Activated T-cell treated with anti-CD3 and anti-CD28 coated beads, Interleukin-2, amount 50 U/mL, for 72 hours (primary cell): ENCODE measurements around the gene RIN3. TPM values are rescaled to one million over a fixed set of nuclear protein-coding genes. Genes with fewer than 3 reads are reported as not detected.

Experiments used
- ATAC-seq, 2 donors: fragments of 150-1000 bp; cut with Tn5 transposase; replicated peaks in 1 of 2; 2 replicates each; pipeline ENCODE4 v1.10.0; 2021; ENCODE audit warnings: moderate library complexity in 2 of 2, mild to moderate bottlenecking in 1 of 2
- DNase-seq, 2 donors: peaks; one replicate each; pipeline ENCODE4 v3.0.0; 2021 to 2022; ENCODE audit warnings: mixed read lengths in 1 of 2
- H3K27ac Mint-ChIP-seq: one replicate; pipeline ENCODE4 v1.8.0; 2022; ENCODE audit warnings: mild to moderate bottlenecking, moderate library complexity, mixed read lengths
- H3K27me3 Mint-ChIP-seq: one replicate; pipeline ENCODE4 v1.8.0; 2022; ENCODE audit warnings: low read depth, mixed read lengths
- H3K36me3 Mint-ChIP-seq, 2 donors: one replicate each; pipeline ENCODE4 v1.8.0; 2022; ENCODE audit warnings: mixed read lengths in 2 of 2, mild to moderate bottlenecking in 1 of 2; ENCODE audit not compliant: insufficient read depth in 2 of 2
- H3K4me1 Mint-ChIP-seq: one replicate; pipeline ENCODE4 v1.8.0; 2022; ENCODE audit warnings: low read depth, mixed read lengths
- H3K4me3 Mint-ChIP-seq, 2 donors: one replicate each; pipeline ENCODE4 v1.8.0; 2022; ENCODE audit warnings: mild to moderate bottlenecking in 2 of 2, mixed read lengths in 2 of 2, moderate library complexity in 2 of 2
- H3K9me3 Mint-ChIP-seq, 2 donors: one replicate each; pipeline ENCODE4 v1.8.0; 2022; ENCODE audit warnings: mixed read lengths in 2 of 2
- total RNA-seq, 2 donors: library from RNA; stranded (reverse); gene quantifications; one replicate each; pipeline ENCODE4 v1.2.3, GENCODE V29; 2022

The RIN3 gene, protein sequence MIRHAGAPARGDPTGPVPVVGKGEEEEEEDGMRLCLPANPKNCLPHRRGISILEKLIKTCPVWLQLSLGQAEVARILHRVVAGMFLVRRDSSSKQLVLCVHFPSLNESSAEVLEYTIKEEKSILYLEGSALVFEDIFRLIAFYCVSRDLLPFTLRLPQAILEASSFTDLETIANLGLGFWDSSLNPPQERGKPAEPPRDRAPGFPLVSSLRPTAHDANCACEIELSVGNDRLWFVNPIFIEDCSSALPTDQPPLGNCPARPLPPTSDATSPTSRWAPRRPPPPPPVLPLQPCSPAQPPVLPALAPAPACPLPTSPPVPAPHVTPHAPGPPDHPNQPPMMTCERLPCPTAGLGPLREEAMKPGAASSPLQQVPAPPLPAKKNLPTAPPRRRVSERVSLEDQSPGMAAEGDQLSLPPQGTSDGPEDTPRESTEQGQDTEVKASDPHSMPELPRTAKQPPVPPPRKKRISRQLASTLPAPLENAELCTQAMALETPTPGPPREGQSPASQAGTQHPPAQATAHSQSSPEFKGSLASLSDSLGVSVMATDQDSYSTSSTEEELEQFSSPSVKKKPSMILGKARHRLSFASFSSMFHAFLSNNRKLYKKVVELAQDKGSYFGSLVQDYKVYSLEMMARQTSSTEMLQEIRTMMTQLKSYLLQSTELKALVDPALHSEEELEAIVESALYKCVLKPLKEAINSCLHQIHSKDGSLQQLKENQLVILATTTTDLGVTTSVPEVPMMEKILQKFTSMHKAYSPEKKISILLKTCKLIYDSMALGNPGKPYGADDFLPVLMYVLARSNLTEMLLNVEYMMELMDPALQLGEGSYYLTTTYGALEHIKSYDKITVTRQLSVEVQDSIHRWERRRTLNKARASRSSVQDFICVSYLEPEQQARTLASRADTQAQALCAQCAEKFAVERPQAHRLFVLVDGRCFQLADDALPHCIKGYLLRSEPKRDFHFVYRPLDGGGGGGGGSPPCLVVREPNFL
- total RNA-seq, result 10 to 100 TPM; 33.6 to 36.3 TPM

DNA sequence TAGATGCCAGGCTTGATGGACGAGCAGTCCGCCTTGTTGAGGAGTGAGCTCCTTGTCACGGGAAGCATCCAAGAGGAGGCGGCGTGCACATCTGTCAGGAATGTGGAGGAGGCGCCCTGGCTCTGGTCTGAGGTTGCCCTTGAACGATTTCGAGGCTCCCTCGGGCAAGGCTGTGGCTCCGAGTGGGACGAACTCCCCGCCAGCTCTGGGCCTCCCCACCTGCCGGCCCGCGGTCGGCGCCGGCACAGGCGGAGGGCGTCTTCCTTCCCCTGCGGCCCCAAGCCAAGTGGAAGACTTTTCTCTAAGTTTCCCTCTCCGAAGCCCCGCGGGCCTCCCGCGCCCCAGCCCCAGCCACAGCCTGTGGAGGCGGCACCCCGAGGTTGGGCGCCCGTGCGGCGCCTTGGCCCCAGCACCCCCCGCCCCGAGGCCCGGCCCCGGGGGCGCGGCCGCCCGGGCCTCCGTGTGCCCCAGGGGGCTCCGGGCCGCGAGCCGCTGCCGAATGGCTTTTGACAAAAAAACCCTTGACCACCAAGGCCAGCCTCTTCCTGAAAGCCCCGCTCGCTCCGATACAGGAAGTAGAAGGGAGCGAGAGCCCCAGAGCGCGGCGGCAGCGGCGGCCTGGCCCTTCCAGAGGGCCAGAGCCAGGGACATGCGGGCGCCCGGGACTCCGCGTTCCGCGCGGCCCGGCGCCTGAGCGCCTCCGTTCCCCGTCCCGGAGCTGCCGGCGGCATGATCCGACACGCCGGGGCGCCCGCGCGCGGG lies at the start of gene RIN3:
Gene RIN3, plus strand, starts transcription at position 578 of the 762 bp plus-strand sequence. Its CDS starts 152 bp downstream, at position 730.
- ATAC-seq (peak; percentile 69 to 78), DNase-seq (peak; percentile 54 to 69)
- peak within 1 kb of the TSS; percentile 57 for H3K27ac Mint-ChIP-seq
- H3K36me3 Mint-ChIP-seq, result no peaks in the 10 kb centered on the region
- H3K27me3 Mint-ChIP-seq, result peaks cover 3% of the 10 kb centered on the region
- H3K4me1 Mint-ChIP-seq, result peaks cover 27% of the 10 kb centered on the region
- H3K9me3 Mint-ChIP-seq, result no peaks in the 10 kb centered on the region
- peak within 1 kb of the TSS; percentile 63 to 80 for H3K4me3 Mint-ChIP-seq

DNA sequence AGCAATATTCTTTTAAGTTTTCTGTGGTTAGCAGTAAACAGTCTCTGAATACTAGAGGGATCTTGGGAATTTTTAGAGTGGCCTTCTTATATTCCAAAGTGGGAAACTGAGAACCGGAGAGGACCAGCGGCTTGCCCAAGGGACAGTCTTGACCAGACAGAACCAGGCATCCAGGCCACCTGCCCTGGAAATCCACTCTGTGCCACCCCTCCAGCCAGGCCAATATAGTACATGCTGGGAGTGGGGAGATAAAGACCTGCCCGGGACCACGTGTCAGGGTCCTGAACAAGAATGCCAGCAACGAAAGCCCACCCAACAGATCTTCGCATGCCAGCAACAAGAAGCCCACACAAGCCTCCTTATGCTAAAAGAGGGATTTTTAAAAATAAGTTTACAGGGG lies 49.4 kb upstream of the RIN3 start:
- peaks cover 9% of the 10 kb centered on the region for H3K27me3 Mint-ChIP-seq
- H3K4me3 Mint-ChIP-seq, result no peak overlapping the region
- ATAC-seq, result no peak
- no peak overlapping the region for H3K27ac Mint-ChIP-seq
- peaks cover 18% of the 10 kb centered on the region for H3K4me1 Mint-ChIP-seq
- no peak for DNase-seq
- H3K36me3 Mint-ChIP-seq, result peaks cover 3 to 7% of the 10 kb centered on the region in 2 donors
- H3K9me3 Mint-ChIP-seq, result peaks cover 2 to 7% of the 10 kb centered on the region in 2 donors

DNA sequence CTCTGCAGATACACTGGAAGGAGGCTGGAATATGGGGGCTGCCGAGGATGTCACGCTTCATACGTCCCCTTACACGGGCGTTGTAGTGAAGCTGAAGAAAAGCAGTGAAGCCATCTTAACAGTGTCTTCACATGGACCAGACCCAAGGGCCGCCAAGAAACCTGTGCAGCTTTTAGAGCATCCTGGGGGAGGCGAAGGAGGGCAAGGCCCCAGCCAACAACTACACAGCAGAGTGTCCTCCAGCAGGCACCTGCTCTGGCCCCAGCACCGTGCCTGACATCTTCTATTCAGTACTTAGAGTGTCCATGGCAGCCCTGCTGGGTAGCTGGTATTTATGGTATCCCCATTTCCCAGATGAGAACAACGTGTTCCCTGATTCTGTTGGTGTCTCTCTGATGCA lies 48.9 kb upstream of the RIN3 start:
- peaks cover 9% of the 10 kb centered on the region for H3K27me3 Mint-ChIP-seq
- no peak overlapping the region for H3K4me3 Mint-ChIP-seq
- H3K36me3 Mint-ChIP-seq, result peaks cover 3 to 8% of the 10 kb centered on the region in 2 donors
- DNase-seq (no peak), ATAC-seq (no peak)
- H3K27ac Mint-ChIP-seq, result no peak overlapping the region
- H3K9me3 Mint-ChIP-seq, result peaks cover 2 to 7% of the 10 kb centered on the region in 2 donors
- peaks cover 18% of the 10 kb centered on the region for H3K4me1 Mint-ChIP-seq

DNA sequence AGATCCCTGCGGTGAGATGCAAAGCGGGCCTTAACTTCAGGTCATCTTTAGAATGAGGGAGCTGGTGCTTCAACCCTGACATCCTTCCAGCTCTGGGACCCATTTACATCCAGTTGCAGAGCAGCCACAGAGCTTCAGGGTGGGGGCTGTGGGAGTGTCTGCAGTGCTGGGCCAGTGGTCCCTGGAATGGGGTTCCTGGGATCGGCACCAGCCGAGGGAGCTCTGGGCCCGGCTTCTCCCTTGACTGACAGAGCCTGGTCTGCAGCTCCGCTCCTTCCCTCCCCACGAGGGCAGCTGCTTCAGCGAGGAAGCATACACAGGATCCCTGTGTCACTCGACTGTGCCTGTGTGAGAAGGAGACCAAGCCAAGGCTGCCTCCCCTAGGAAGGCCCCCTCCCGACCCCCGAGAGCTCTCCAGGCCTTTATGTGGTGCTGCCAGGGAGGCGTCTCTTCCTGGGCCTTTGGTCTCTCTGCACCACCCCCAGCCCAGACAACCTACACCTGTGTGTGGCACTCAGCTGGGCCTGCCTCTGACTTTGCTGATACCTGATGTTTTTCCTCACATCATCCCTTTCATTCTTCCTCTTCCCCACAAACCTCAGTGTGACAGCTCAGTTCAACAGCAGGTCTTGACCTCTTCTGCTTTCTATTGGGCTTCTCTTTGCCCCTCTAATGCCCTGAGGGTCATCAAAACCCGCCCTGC lies 48.1 kb upstream of the RIN3 start:
- no peak overlapping the region for H3K4me3 Mint-ChIP-seq
- peaks cover 3 to 8% of the 10 kb centered on the region in 2 donors for H3K36me3 Mint-ChIP-seq
- H3K4me1 Mint-ChIP-seq, result peaks cover 18% of the 10 kb centered on the region
- ATAC-seq (no peak), DNase-seq (no peak)
- H3K27me3 Mint-ChIP-seq, result peaks cover 9% of the 10 kb centered on the region
- no peak overlapping the region for H3K27ac Mint-ChIP-seq
- H3K9me3 Mint-ChIP-seq, result peaks cover 2 to 7% of the 10 kb centered on the region in 2 donors

DNA sequence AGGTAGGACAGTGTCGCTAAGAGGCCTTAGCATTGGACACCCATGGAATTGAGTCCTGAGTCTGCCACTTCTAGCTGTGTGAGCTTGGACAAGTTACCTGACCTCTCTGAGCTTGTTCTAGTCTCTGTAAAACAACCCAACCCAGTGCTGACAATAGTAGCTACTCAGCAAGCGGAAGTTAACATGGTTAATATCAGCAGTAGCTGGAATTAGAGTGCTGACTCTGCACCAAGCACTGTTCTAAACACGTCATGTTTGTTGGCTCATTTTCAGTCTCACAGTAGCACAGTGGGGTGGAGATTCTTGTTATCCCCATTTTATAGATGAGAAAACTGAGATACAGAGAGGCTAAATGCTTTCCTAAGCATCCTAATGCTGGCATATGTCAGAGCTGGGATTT lies 47.5 kb upstream of the RIN3 start:
- DNase-seq (no peak), ATAC-seq (no peak)
- Mint-ChIP-seq H3K27ac (no peak overlapping the region), H3K27me3 (peaks cover 9% of the 10 kb centered on the region), H3K36me3 (peaks cover 3 to 8% of the 10 kb centered on the region in 2 donors), H3K4me3 (no peak overlapping the region), H3K9me3 (peaks cover 2 to 7% of the 10 kb centered on the region in 2 donors), H3K4me1 (peaks cover 16% of the 10 kb centered on the region)

DNA sequence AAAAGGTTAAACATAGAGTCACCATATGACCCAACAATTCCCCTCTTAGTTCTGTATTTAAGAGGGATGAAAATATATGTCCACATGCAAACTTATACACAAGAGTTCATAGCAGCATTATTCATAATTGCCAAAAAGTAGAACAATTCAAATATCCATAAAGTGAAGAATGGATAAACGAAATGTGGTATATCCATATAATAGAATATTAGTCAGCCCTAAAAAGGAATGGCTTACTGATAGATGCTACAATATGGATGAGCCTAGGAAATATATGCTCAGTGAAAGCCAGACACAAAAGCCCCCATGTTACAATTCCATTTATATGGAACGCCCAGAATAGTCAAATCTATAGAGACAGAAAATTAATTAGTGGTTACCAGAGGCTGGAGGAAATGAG lies 44.1 kb upstream of the RIN3 start:
- peaks cover 3 to 8% of the 10 kb centered on the region in 2 donors for H3K36me3 Mint-ChIP-seq
- H3K9me3 Mint-ChIP-seq, result peaks cover 2 to 7% of the 10 kb centered on the region in 2 donors
- DNase-seq (no peak), ATAC-seq (no peak)
- peaks cover 13% of the 10 kb centered on the region for H3K4me1 Mint-ChIP-seq
- H3K4me3 Mint-ChIP-seq, result no peak overlapping the region
- no peak overlapping the region for H3K27ac Mint-ChIP-seq
- no peaks in the 10 kb centered on the region for H3K27me3 Mint-ChIP-seq

DNA sequence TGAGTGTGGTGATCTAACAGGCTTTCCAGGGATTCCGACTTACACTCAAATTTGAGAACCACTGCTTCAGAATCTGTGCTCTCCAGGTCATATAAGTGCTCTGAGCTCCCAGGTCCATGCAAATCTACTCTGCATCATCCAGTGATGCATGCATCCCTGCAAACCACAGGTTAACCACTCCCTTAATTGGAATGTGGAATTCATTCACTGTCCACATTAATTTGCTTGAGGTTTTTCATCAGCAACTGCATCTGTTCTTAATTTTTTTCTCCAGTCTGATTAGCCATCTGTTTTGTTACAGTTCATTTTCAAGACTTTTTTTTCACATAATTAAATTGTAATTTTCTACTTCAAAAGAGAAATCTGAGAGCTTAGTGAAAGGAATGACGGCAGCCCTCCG lies 43.4 kb upstream of the RIN3 start:
- Mint-ChIP-seq H3K4me1 (peaks cover 13% of the 10 kb centered on the region), H3K4me3 (no peak overlapping the region), H3K27me3 (no peaks in the 10 kb centered on the region), H3K9me3 (peaks cover 2 to 7% of the 10 kb centered on the region in 2 donors), H3K36me3 (peaks cover 3 to 8% of the 10 kb centered on the region in 2 donors), H3K27ac (no peak overlapping the region)
- ATAC-seq (no peak), DNase-seq (no peak)

DNA sequence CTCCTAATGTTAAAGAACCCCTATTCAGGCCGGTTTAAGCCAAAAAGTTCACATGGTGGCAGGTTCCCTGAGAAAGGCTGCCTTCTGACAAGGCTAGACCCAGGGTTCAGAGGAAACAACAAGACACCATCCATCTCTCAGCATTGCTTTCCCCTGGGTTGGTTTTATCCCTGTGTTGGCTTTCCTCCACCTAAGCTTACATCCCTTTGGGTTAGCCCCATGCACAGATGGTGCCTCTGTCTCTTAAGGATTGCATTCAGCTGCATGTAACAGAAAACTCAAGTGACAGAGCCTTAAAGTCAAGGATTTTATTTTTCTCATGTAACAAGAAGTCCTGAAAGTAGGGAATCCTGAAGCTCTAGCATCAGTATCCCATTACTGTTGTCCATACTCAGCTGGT lies 42.8 kb upstream of the RIN3 start:
- no peaks in the 10 kb centered on the region for H3K27me3 Mint-ChIP-seq
- peaks cover 3 to 8% of the 10 kb centered on the region in 2 donors for H3K36me3 Mint-ChIP-seq
- DNase-seq, result no peak
- no peak overlapping the region for H3K4me3 Mint-ChIP-seq
- peaks cover 2 to 7% of the 10 kb centered on the region in 2 donors for H3K9me3 Mint-ChIP-seq
- H3K27ac Mint-ChIP-seq, result no peak overlapping the region
- no peak for ATAC-seq
- H3K4me1 Mint-ChIP-seq, result peaks cover 13% of the 10 kb centered on the region

DNA sequence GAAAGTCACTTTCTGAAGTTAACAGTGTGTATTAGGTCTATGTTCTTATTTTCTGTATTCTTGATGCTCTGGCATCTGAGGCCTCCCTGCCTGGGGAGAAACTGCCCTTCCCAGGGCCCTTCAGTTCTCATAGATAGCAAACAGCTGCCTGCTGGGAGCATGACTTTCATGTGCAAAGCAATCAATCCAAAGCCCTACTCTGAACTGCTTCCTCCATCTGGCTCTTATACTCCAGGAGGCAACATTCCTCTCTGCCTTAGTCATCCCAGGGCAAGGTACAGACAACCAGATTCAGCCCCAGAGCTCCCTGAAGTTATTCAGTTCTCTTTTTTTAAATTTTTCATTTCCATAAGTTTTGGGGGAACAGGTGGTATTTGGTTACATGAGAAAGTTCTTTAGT lies 41.7 kb upstream of the RIN3 start:
- DNase-seq, result no peak
- ATAC-seq, result no peak
- Mint-ChIP-seq H3K36me3 (peaks cover 3 to 8% of the 10 kb centered on the region in 2 donors), H3K27me3 (no peaks in the 10 kb centered on the region), H3K4me1 (peaks cover 13% of the 10 kb centered on the region), H3K9me3 (peaks cover 2 to 8% of the 10 kb centered on the region in 2 donors), H3K27ac (no peak overlapping the region), H3K4me3 (no peak overlapping the region)

DNA sequence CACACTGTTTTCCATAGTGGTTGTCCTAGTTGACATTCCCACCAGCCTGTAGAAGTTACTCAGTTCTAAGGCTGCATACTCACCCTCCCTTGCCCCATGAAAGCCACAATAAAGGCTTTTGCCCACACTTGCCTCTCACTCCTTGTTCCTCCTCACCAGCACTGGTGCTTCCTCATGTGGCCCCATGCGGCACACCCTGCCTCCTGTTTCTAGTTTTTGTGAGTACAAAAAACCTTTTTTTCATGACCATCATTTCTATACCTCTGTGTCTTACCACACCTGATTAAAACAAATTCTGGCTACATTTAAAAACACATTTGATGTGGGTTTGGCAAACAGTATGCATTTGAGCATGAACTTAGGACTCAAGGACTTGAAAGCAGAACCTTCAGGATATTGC lies 40.7 kb upstream of the RIN3 start:
- H3K36me3 Mint-ChIP-seq, result peaks cover 1% of the 10 kb centered on the region in 2 donors
- no peak overlapping the region for H3K27ac Mint-ChIP-seq
- H3K27me3 Mint-ChIP-seq, result no peaks in the 10 kb centered on the region
- peaks cover 1 to 2% of the 10 kb centered on the region in 2 donors for H3K9me3 Mint-ChIP-seq
- H3K4me3 Mint-ChIP-seq, result no peak overlapping the region
- ATAC-seq (peak in 1 of 2 donors; percentile 44), DNase-seq (no peak)
- H3K4me1 Mint-ChIP-seq, result peaks cover 13% of the 10 kb centered on the region

DNA sequence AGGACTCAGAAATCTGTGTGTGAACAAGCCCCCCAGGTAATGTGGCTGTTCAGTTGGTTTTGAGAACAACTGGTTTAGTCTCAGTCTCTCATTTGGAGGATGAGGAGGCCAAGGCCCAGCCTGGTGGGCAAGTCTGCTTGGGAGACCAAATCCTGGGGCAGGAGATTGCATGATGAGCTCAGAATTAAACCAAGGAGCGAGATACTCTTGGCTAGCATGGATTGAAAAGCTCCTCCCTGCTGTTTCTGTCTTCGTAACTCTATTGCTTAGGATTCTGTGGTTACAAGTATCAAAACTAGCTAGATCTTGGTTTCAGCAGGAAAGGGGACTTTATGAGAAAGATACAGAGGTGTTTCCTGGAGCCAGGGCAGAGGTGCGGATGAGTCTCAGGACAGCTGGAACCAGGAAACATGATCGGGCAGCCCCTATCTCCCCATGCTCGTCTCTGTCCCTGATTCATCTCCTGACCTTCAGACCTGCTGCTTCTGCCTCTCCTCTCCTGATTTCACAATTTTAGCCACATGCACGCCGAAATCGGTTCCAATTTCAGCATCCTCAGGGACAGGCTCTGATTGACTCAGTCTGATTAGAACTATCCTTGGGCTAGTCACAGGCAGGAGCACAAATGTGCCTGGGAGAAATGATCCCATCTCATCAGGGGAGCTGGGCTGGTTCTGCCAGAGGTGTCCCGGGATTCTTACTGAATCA lies 40.2 kb upstream of the RIN3 start:
- H3K36me3 Mint-ChIP-seq, result peaks cover 1% of the 10 kb centered on the region in 2 donors
- DNase-seq, result no peak
- peaks cover 13% of the 10 kb centered on the region for H3K4me1 Mint-ChIP-seq
- H3K4me3 Mint-ChIP-seq, result no peak overlapping the region
- peaks cover 1 to 2% of the 10 kb centered on the region in 2 donors for H3K9me3 Mint-ChIP-seq
- no peak overlapping the region for H3K27ac Mint-ChIP-seq
- no peak for ATAC-seq
- no peaks in the 10 kb centered on the region for H3K27me3 Mint-ChIP-seq
